ENCODE data around the gene ARHGAP45. TPM values are rescaled to one million over a fixed set of nuclear protein-coding genes. Genes with fewer than 3 reads are reported as not detected.

Gene ARHGAP45
- polyA plus RNA-seq, 2 of the 4 experiments (the other 2 are of a cell fraction) = 1.2 to 1.9 TPM

- Histone ChIP-seq H3K27ac (no peak overlapping the region), H3K9me3 (no peaks in the 10 kb centered on the region), H3K4me3 (no peak overlapping the region), H3K4me2 (no peak overlapping the region), H3K4me1 (peaks cover 13% of the 10 kb centered on the region)
- no peak for TF ChIP-seq HOXB5 (CRISPR knock-in tag; IDR thresholded peaks at IDR 0.05)
- TF ChIP-seq SREBF2 (IDR thresholded peaks at IDR 0.05) = no peak
- no peak for TF ChIP-seq SMC3 (IDR thresholded peaks at IDR 0.05)
- no peak for TF ChIP-seq POLR2AphosphoS2 (conservative IDR thresholded peaks at IDR 0.05; ENCODE audit: low read length)
- TF ChIP-seq E2F6 (IDR thresholded peaks at IDR 0.05; ENCODE audit: borderline replicate concordance, low read depth) = no peak
- no peak for TF ChIP-seq ZSCAN20 (CRISPR knock-in tag; IDR thresholded peaks at IDR 0.05)
- TF ChIP-seq CBX8 (IDR thresholded peaks at IDR 0.05) = no peak
- TF ChIP-seq PHF8 (IDR thresholded peaks at IDR 0.05; ENCODE audit: borderline replicate concordance, low read depth) = no peak
- ChIA-PET POLR2A (no interaction called here), CTCF (interaction anchor here (1.1 kb wide), 1 partner anchor 13 kb away, joined by 4 read pairs; no protein-coding TSS in a partner anchor)
- WGBS (ENCODE audit: missing lambda C conversion rate) = 88% methylated on average over 24 of the region's 77 CpGs
- FAIRE-seq (no peak), ATAC-seq (no peak), DNase-seq (ENCODE audit: low read depth in 1 of 2, low spot score in 1 of 2) (no peak)
Observed at GRCh38 chr19:1046836-1047695, 19.9 kb upstream of the ARHGAP45 start.

- ATAC-seq (no peak), DNase-seq (ENCODE audit: low read depth in 1 of 2, low spot score in 1 of 2) (no peak), FAIRE-seq (no peak)
- no peaks in the 10 kb centered on the region for H3K9me3 ChIP-seq
- CTCF ChIA-PET = interaction anchor here (1.1 to 2.8 kb wide), 2 partner anchors 13 to 17 kb away, joined by 4 to 12 read pairs; no protein-coding TSS in a partner anchor
- H3K27ac ChIP-seq = no peak overlapping the region
- POLR2A ChIA-PET = no interaction called here
- no peak overlapping the region for H3K4me3 ChIP-seq
- TF ChIP-seq POLR2A (IDR thresholded peaks at IDR 0.05; ENCODE audit: low read length) = no peak
- WGBS (ENCODE audit: missing lambda C conversion rate) = 84% methylated on average over 9 of the region's 20 CpGs
- peaks cover 9% of the 10 kb centered on the region for H3K4me1 ChIP-seq
- no peak overlapping the region for H3K4me2 ChIP-seq
Observed at GRCh38 chr19:1047696-1048147, 19.2 kb upstream of the ARHGAP45 start.

GRCh38 chr19:1049106-1049505 is 17.9 kb upstream of the ARHGAP45 start:
- POLR2A ChIA-PET = no interaction called here
- ATAC-seq (no peak), DNase-seq (ENCODE audit: low read depth in 1 of 2, low spot score in 1 of 2) (no peak), FAIRE-seq (no peak)
- 100% methylated on average over 3 of the region's 17 CpGs for WGBS (ENCODE audit: missing lambda C conversion rate)
- Histone ChIP-seq H3K27ac (no peak overlapping the region), H3K9me3 (no peaks in the 10 kb centered on the region), H3K4me1 (no peaks in the 10 kb centered on the region), H3K4me2 (no peak overlapping the region), H3K4me3 (no peak overlapping the region)
- CTCF ChIA-PET = interaction anchor here (0.7 to 2.8 kb wide), 5 partner anchors 7 to 146 kb away, joined by 3 to 12 read pairs (median 4); no protein-coding TSS in a partner anchor
- no peak for TF ChIP-seq REST (IDR thresholded peaks at IDR 0.05)
- TF ChIP-seq NPAS2 (CRISPR knock-in tag; IDR thresholded peaks at IDR 0.05; ENCODE audit: borderline replicate concordance) = no peak
- TF ChIP-seq POLR2A (IDR thresholded peaks at IDR 0.05; ENCODE audit: low read length) = no peak
- no peak for TF ChIP-seq HDAC2 (IDR thresholded peaks at IDR 0.05)
- TF ChIP-seq RNF2 (IDR thresholded peaks at IDR 0.05; ENCODE audit: borderline replicate concordance, low read depth) = no peak
- no peak for TF ChIP-seq EHF (CRISPR knock-in tag; IDR thresholded peaks at IDR 0.05)
- TF ChIP-seq ZNF302 (CRISPR knock-in tag; IDR thresholded peaks at IDR 0.05) = no peak
- no peak for TF ChIP-seq HEYL (CRISPR knock-in tag; IDR thresholded peaks at IDR 0.05)
- no peak for TF ChIP-seq MAX (IDR thresholded peaks at IDR 0.05)
- no peak for TF ChIP-seq EP300 (IDR thresholded peaks at IDR 0.05)
- no peak for TF ChIP-seq ELK1 (IDR thresholded peaks at IDR 0.05; ENCODE audit: low read depth, low read length)
- TF ChIP-seq ZC3H11A (IDR thresholded peaks at IDR 0.05) = no peak
- no peak for TF ChIP-seq GATA3 (IDR thresholded peaks at IDR 0.05; ENCODE audit: borderline replicate concordance)
- TF ChIP-seq RARB (CRISPR knock-in tag; IDR thresholded peaks at IDR 0.05) = no peak
- TF ChIP-seq EHMT2 (IDR thresholded peaks at IDR 0.05; ENCODE audit: low read depth) = no peak

All from A549 (cell line).